IMR-90 (cell line): ENCODE results near the gene IL36G. TPM values are rescaled to one million over a fixed set of nuclear protein-coding genes. Genes with fewer than 3 reads are reported as not detected.

ENCODE experiments used
- ATAC-seq: fragments of 200-7000 bp; cut with Tn5 transposase; 2 replicates; pipeline ENCODE4 v1.9.1; 2020; ENCODE audit warnings: low read depth, mild to moderate bottlenecking, moderate library complexity
- BruUV-seq: library from RNA; stranded (reverse); fragments of 400-500 nt; replicated peaks from 2 replicates; lab custom pipeline; 2021; lab: Mats Ljungman, UMichigan
- CTCF ChIA-PET: fragments of 300-600 bp; formaldehyde crosslinking; extraction: SDS; loops from one replicate; lab custom pipeline; 2021; ENCODE audit warnings: antibody characterized with exemption; lab: Yijun Ruan, JAX
- POLR2A ChIA-PET: fragments of 300-600 bp; sonication (Branson Sonifier 250); formaldehyde crosslinking; loops from one replicate; lab custom pipeline; 2022; ENCODE audit warnings: antibody characterized with exemption; ENCODE audit not compliant: unreplicated experiment; lab: Charles Lee
- DNase-seq: peaks from one replicate; pipeline ENCODE4 v3.0.0; 2013
- H2AFZ ChIP-seq: replicated peaks from 2 replicates; pipeline ENCODE3; 2013; ENCODE audit warnings: low read length, mild to moderate bottlenecking; ENCODE audit not compliant: poor library complexity
- H2AK5ac ChIP-seq: 2 replicates; pipeline ENCODE4 v1.6.1; 2013; ENCODE audit warnings: low read depth, low read length, inconsistent platforms
- H2AK9ac ChIP-seq: replicated peaks from 2 replicates; pipeline ENCODE3; 2013; ENCODE audit warnings: mild to moderate bottlenecking, low read depth, low read length, moderate library complexity; ENCODE audit not compliant: poor library complexity
- H2BK120ac ChIP-seq: 2 replicates; pipeline ENCODE4 v1.6.1; 2013; ENCODE audit warnings: low read depth, low read length, inconsistent platforms
- H2BK15ac ChIP-seq: 3 replicates; pipeline ENCODE4 v1.6.1; 2013; ENCODE audit warnings: low read depth, low read length, inconsistent platforms
- H2BK20ac ChIP-seq: 2 replicates; pipeline ENCODE4 v1.6.1; 2013; ENCODE audit warnings: low read depth, mild to moderate bottlenecking, inconsistent platforms, low read length, moderate library complexity
- H2BK5ac ChIP-seq: 2 replicates; pipeline ENCODE4 v1.6.1; 2013; ENCODE audit warnings: mild to moderate bottlenecking, low read depth, low read length, inconsistent platforms; ENCODE audit not compliant: poor library complexity, severe bottlenecking
- H3K14ac ChIP-seq: replicated peaks from 2 replicates; pipeline ENCODE4 v1.6.1; 2013; ENCODE audit warnings: low read depth, low read length, inconsistent platforms
- H3K18ac ChIP-seq: 2 replicates; pipeline ENCODE4 v1.6.1; 2013; ENCODE audit warnings: low read depth, low read length, control low read depth
- H3K23ac ChIP-seq: 2 replicates; pipeline ENCODE4 v1.6.1; 2013; ENCODE audit warnings: low read depth, low read length, inconsistent platforms
- H3K27ac ChIP-seq: 2 replicates; pipeline ENCODE4 v1.5.1; 2013; ENCODE audit warnings: mild to moderate bottlenecking, control low read depth, low read length; ENCODE audit not compliant: insufficient read depth
- H3K27me3 ChIP-seq: 2 replicates; pipeline ENCODE4 v1.6.1; 2013; ENCODE audit warnings: low read length; ENCODE audit not compliant: control insufficient read depth, insufficient read depth
- H3K36me3 ChIP-seq: 2 replicates; pipeline ENCODE4 v1.6.1; 2013; ENCODE audit warnings: low read length, mixed read lengths; ENCODE audit not compliant: control insufficient read depth, insufficient read depth
- H3K4ac ChIP-seq: 2 replicates; pipeline ENCODE4 v1.6.1; 2013; ENCODE audit warnings: low read depth, low read length, inconsistent platforms
- H3K4me1 ChIP-seq: 2 replicates; pipeline ENCODE4 v1.6.1; 2013; ENCODE audit warnings: low read length, mixed read lengths; ENCODE audit not compliant: control insufficient read depth, insufficient read depth
- H3K4me2 ChIP-seq: 2 replicates; pipeline ENCODE4 v1.6.1; 2013; ENCODE audit warnings: low read depth, mild to moderate bottlenecking, control low read depth, low read length, moderate library complexity
- H3K4me3 ChIP-seq: 2 replicates; pipeline ENCODE4 v1.5.1; 2013; ENCODE audit warnings: low read depth, mild to moderate bottlenecking, control low read depth, low read length, moderate library complexity; ENCODE audit not compliant: insufficient read depth
- H3K56ac ChIP-seq: 2 replicates; pipeline ENCODE4 v1.6.1; 2013; ENCODE audit warnings: low read length, inconsistent platforms; ENCODE audit not compliant: insufficient read depth; ENCODE audit errors: extremely low read depth
- H3K79me1 ChIP-seq, 2 experiments: 2 replicates each; pipeline ENCODE4 v1.6.1; 2013; ENCODE audit warnings: low read length in 2 of 2, inconsistent platforms in 1 of 2, low read depth in 1 of 2
- H3K9ac ChIP-seq: 2 replicates; pipeline ENCODE4 v1.6.1; 2013; ENCODE audit warnings: low read depth, low read length, control low read depth
- H3K9me1 ChIP-seq: 2 replicates; pipeline ENCODE4 v1.6.1; 2013; ENCODE audit warnings: low read length, inconsistent platforms; ENCODE audit not compliant: insufficient read depth
- H3K9me3 ChIP-seq: 2 replicates; pipeline ENCODE4 v1.6.1; 2013; ENCODE audit warnings: low read length; ENCODE audit not compliant: control insufficient read depth, insufficient read depth
- H4K20me1 ChIP-seq: 2 replicates; pipeline ENCODE4 v1.6.1; 2013; ENCODE audit warnings: low read length, inconsistent platforms; ENCODE audit not compliant: insufficient read depth
- H4K5ac ChIP-seq: 2 replicates; pipeline ENCODE4 v1.6.1; 2013; ENCODE audit warnings: mild to moderate bottlenecking, low read depth, low read length, control low read depth
- H4K8ac ChIP-seq, 2 experiments: 2 replicates each; pipeline ENCODE4 v1.6.1; 2013; ENCODE audit warnings: low read depth in 2 of 2, low read length in 2 of 2, control low read depth in 1 of 2, inconsistent platforms in 1 of 2
- H4K91ac ChIP-seq: 2 replicates; pipeline ENCODE4 v1.6.1; 2013; ENCODE audit warnings: low read depth, low read length, inconsistent platforms; ENCODE audit not compliant: insufficient read depth
- CEBPB ChIP-seq: IDR thresholded peaks from 2 replicates; pipeline ENCODE4 v1.6.1; 2012; ENCODE audit warnings: low read depth, low read length, improper control_type of control experiment
- WGBS, 2 experiments: methylation state at CpG; one replicate each; pipeline versions ENCODE4 v1.1.5 to v1.1.7; 2013; ENCODE audit warnings: missing lambda C conversion rate in 2 of 2; ENCODE audit not compliant: insufficient read length in 1 of 2; ENCODE audit errors: extremely low coverage in 2 of 2; 5-methylcytosine and 5-hydroxymethylcytosine counted together
- dilution Hi-C: fragments of 300-500 bp; cut with HindIII; formaldehyde crosslinking; loops from one replicate; pipeline ENCODE4 v1.14.3; 2018; ENCODE audit warnings: low sequenced_read_pairs; ENCODE audit not compliant: unreplicated experiment
- in situ Hi-C: fragments of 300-500 bp; cut with MboI; formaldehyde crosslinking; loops from 3 replicates; pipeline ENCODE4 v1.14.3; 2019; ENCODE audit warnings: low sequenced_read_pairs, inconsistent platforms, mixed read lengths
- intact Hi-C: fragments of 100-400 bp; cut with micrococcal nuclease; formaldehyde crosslinking; loops from 2 replicates; pipeline ENCODE4 v1.10.0; 2022
- polyA plus RNA-seq, 3 experiments: library from polyadenylated mRNA; depleted of rRNA; stranded (reverse); fragments of >200 nt; gene quantifications; 2 replicates each; pipeline ENCODE4 v1.2.3, GENCODE V29; 2012; ENCODE audit warnings: low replicate concordance in 1 of 3
- total RNA-seq: library from RNA; depleted of rRNA; stranded (reverse); fragments of >200 nt; gene quantifications from 2 replicates; pipeline ENCODE4 v1.2.3, GENCODE V29; 2012

The IL36G gene
- total and polyA plus RNA-seq, 2 of the 4 experiments (the other 2 are of a cell fraction), result not detected

- Histone ChIP-seq H2AK5ac (no peak overlapping the region), H4K20me1 (no peaks in the 10 kb centered on the region), H3K14ac (no peak overlapping the region), H2AFZ (no peak overlapping the region), H3K79me1 (no peaks in the 10 kb centered on the region), H3K4ac (no peak overlapping the region), H2AK9ac (no peak overlapping the region), H3K27me3 (peaks cover 3% of the 10 kb centered on the region), H3K27ac (no peak overlapping the region), H3K18ac (no peak overlapping the region), H2BK20ac (no peak overlapping the region), H3K9me1 (no peaks in the 10 kb centered on the region), H2BK5ac (no peak overlapping the region), H2BK15ac (no peak overlapping the region), H3K4me1 (no peaks in the 10 kb centered on the region), H4K91ac (no peak overlapping the region), H3K4me2 (no peak overlapping the region), H3K9me3 (no peaks in the 10 kb centered on the region), H3K36me3 (no peaks in the 10 kb centered on the region), H2BK120ac (no peak overlapping the region), H3K23ac (no peak overlapping the region), H3K9ac (no peak overlapping the region), H4K8ac (no peak overlapping the region), H4K5ac (no peak overlapping the region), H3K4me3 (no peak overlapping the region), H3K56ac (no peak overlapping the region)
- DNase-seq (no peak), ATAC-seq (no peak)
- dilution Hi-C loops (no loop called here), in situ Hi-C loops (no loop called here), intact Hi-C loops (no loop called here)
- no CpG with 5 or more reads among the region's 1 CpG for WGBS, 2 experiments
- no peak for TF ChIP-seq CEBPB
- ChIA-PET CTCF (no interaction called here), POLR2A (no interaction called here)
- no TSS peak for BruUV-seq
These were observed 50.3 kb downstream of the IL36G start for GRCh38 chr2:113028112-113028511.
